ENCODE results near the gene GUCA2B.

The GUCA2B gene

DNA sequence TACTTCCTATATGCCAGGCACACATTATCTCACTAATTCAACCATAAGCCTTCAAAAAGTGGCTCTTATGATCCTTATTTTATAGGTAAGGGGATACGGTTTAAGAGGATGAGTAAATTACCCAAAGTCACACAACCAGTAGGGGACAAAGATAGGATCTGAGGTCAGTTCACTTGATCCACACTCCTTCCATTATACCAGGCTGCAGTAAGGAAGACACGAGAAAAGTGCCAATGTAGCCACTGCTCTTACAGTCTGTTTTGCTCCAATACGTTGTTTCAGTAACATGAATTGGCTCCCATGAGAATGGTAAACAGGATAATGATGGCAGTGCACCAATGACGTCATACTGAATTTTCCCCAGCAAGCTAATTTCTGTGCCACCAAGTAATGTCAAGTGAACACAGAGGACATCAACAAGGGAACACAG, 26.7 kb downstream of the GUCA2B start:
- H3K4me3 ChIP-seq = no peak overlapping the region
- H3K27ac ChIP-seq = peak overlapping the region in 1 of 21 experiments; percentile 28

DNA sequence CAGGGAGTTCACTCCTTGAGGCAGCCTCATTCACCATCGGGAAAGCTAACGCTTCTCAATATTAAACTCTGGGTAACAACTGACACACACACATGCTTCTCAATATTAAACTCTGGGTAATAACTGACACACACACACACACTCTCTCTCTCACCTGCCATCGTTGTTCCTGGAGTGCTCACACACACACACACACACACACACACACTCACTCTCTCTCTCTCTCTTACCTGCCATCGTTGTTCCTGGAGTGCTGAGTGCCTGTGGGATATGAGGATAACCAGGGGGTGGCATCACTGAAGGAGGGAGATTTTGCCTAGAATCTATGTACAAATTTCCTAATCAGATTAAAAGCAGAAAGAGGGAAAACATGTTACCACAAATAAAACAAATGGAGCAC, 28.5 kb downstream of the GUCA2B start:
- Histone ChIP-seq H3K4me3 (no peak overlapping the region), H3K27ac (no peak overlapping the region)

DNA sequence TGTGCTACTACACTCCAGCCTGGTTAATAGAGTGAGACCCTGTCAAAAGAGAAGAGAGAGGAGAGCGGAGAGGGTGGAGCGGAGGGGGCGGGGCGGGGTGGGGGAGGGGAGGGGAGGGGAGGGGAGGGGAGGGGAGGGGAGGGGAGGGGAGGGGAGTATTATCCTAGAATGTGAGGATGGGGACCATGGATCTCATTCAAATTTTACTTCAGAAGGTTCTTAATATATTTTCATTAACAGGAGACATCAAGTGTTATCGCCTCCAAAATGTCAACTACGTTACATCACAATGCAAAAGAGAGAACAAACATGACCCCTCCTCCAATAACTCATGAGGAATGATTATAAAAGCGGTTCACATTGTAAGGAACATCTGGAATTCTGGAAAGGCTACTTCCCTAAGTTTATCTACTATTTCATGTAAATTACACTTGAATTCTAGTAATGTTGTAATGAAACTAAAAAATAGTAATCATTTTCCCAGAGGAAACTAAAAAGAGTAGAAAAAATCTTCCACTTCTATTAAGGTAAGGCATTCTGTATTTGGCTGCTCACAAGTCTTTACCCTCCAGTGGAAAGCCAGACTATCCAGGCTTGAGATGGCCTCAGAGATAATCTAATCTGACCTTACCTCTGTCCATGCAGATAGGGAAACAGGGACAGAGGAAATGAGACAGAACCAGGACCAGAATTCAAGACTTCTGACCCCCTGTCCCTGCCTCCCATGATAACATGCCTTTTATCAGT, 30.2 kb downstream of the GUCA2B start:
- H3K27ac ChIP-seq = no peak overlapping the region
- H3K4me3 ChIP-seq = no peak overlapping the region

DNA sequence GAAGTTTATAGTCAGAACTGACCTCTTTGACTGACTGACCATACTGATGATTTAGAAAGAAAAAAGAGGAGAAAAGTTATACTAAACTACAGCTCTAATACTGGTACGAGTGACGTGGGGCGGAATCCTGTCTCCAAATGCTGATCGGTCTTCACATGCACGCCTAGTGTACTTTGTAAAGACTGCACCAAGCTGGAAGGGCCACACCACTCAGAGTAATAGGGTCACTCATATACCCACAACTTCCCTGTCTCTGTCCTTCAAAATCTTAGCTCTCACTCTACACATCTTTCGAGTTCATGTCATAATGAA, 30.7 kb downstream of the GUCA2B start:
- Histone ChIP-seq H3K4me3 (no peak overlapping the region), H3K27ac (no peak overlapping the region)

DNA sequence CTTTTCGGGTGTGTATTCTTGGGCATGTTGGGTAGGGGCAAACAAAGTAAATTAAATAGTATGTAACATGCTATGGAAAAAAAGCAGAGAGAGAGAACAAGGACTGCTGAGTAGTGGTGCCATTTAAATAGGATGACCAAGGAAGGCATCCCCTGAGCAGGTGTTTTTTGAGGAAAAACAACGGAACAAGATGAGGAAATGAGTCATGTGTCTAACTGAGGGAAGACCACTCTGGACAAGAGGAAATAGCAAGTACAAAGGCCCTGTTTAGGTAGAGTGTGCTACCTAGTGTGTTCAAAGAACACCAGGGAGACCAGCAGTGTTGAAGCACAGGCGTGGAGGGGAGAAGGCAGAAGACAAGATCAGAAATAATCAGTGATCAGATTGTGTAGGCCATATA, 31.4 kb downstream of the GUCA2B start:
- no peak overlapping the region for H3K4me3 ChIP-seq
- no peak overlapping the region for H3K27ac ChIP-seq

DNA sequence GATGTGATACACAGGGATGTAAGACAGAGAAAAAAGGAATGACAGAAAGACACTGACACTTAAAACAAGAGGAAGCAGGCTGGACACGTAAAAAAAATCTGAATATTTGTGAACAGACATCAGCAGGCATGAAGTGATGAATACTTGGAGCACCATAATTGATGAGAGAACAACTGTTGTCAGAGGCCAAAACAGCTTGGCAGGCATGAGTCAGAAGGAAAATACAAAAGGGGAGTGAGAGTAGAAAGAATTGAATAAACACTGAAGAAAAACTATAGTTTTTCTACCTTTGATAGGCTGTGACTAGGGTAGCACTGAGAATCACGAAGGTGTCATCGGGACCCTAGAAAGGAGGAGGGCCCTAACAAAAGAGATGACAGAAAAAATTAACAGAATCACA, 32.9 kb downstream of the GUCA2B start:
- Histone ChIP-seq H3K27ac (no peak overlapping the region), H3K4me3 (no peak overlapping the region)

DNA sequence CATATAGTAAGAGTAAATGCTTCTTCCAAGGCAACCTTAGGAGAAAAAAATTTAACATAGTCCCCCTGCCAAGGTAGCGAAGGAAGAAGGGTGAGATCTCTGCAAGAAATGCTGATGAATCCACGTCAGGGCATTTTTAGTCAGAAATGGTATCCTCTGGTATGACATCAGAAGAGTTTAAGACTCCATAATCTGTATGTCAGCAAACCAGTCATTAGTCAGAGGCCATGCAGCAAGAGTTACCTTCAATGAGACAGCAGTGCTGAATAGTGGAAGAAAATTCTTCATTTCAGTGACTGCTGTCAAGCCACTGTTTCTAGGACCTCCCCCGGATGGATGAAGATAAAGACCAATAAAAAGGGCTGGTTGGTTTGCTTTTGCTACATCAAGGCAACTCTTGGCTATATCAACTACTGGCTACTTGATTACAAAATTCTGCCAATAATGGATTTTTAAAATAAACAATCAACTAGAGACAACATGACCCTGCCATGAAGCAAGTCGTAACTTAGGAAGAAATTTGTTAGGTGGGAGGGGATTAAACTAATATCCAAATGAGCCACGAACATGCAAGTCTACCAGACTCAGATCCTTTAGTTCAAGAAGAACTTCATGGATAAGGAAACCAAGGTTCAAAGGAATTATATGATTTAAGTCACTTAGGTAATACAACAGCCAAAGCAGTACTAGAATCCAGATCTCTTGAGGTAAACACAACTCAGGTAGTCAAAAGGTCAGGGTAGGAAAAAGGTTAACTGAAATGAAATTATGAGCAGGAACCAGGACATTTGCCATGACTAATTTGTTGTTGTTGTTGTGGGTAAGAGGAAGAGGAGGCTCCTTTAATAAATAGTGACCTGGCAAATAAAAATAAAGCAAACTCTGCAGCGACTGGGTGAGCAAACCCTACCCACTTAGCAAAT, 37.0 kb downstream of the GUCA2B start:
- H3K27ac ChIP-seq = no peak overlapping the region
- no peak overlapping the region for H3K4me3 ChIP-seq

DNA sequence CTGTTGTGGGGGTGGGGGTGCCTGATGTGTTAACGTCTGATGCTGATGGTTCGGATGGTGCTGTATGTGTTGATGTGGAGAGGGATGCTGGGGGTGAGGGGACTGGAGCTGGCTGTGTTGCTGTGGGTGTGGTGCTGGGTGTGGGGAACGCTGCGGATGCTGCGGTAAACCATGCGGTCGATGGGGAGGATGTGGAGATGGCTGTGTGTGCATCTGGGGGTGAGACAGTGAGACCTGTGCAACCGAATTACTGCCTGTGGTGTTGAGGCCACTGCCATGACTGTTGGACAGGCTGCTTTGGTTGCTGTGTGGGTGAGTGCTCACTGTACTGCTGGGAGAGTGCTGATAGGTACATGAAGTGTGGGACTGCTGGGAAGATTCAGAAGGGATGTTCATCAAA, 38.1 kb downstream of the GUCA2B start:
- Histone ChIP-seq H3K27ac (no peak overlapping the region), H3K4me3 (no peak overlapping the region)

DNA sequence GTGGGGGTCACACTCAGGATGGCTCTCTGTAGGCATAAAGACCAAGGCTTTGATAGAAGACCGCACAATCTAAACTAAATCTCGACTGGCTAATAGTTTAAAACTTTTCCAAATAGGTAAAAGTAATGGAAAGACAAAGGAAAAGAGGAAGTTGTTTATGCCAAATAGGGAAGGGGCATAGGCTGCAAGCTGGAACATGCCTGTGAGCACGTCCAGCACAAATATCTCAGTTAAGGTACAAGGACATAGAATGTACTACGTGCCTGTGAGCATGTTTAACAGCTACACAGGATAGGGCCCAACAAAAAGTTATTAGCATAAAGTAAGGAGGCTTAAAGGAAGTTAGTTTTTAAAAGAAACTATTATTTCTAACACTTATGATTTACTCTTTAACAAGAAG, 38.9 kb downstream of the GUCA2B start:
- Histone ChIP-seq H3K27ac (no peak overlapping the region), H3K4me3 (no peak overlapping the region)

DNA sequence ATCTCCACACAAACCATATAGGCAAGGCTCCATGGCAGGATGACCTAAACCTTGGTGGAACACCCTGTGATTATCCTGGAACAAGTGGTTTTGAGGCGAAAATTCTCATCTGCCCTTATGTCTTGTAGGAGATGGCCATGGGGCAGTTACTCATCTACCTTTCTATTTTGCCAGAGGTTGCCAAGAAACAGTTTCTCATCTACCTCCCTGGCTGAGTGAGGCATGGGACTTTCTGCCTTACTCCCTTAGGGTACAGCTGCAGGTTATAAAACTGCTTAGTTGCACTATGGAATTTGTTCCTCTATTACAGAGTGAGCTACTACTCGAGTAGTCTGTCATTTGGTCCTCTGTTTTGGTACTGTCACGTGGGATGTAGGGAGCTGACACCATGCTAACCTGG, 42.6 kb downstream of the GUCA2B start:
- H3K27ac ChIP-seq = no peak overlapping the region
- no peak overlapping the region for H3K4me3 ChIP-seq

DNA sequence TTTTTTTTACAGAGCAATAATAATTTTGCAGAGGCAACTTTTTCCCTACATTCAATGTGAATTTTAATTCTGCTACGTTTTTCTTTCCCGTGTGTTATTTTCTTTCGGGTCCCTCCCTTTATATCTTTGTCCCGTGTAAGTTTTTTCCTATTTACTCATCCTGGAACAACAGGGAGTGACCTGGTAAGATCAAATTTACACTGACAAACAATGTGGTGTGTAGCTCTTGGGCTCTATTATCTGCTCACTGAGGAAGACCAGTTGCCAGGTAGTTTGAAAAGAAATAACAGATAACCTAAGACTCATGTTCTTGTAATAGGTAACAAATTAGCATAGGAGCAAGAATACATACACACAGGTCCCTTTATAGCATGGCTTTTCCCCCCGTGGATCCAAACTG, 45.0 kb downstream of the GUCA2B start:
- no peak overlapping the region for H3K4me3 ChIP-seq
- no peak overlapping the region for H3K27ac ChIP-seq

DNA sequence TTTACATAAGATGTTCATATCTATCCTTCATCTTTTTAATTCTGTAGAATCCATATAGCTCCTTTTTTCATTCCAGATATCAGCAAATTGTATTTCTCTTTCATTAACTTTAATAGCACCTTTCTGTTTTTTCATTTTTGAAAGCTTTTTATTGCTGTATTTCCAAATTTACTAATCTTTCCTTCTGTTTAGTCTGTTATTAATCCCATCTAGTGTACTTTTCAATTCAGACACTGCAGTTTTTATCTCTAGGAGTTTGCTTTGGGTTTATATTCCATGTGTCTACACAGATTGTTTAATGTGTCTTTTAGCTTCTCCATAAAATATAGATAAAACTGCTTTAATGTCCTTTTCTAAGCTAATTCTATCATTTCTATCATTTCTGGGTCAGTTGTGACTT, 48.8 kb downstream of the GUCA2B start:
- H3K4me3 ChIP-seq = no peak overlapping the region
- H3K27ac ChIP-seq = no peak overlapping the region

All from skin epidermis (tissue), 12 donors.